Loucy (cell line): ENCODE results near the gene LMAN1L.

Experiments
- CTCF ChIP-seq: fragments of 200-600 bp; sonication (generic); conservative IDR thresholded peaks from 2 replicates; pipeline ENCODE4 v1.5.1; 2014; ENCODE audit warnings: mild to moderate bottlenecking, antibody characterized with exemption, low read length
- EZH2phosphoT487 ChIP-seq: fragments of 200-600 bp; IDR thresholded peaks from 2 replicates; pipeline ENCODE4 v1.6.1; 2018; ENCODE audit warnings: antibody characterized with exemption, mild to moderate bottlenecking, moderate library complexity, borderline replicate concordance

- TF ChIP-seq CTCF (no peak), EZH2phosphoT487 (no peak)
These were observed 17.7 kb upstream of the LMAN1L start for GRCh38 chr15:74794970-74795349.
